IPS-NIHi11 (cell line): ENCODE results near the gene FFAR3.

Source experiments
- DNase-seq: peaks from one replicate; pipeline ENCODE4 v3.0.0; 2012; ENCODE audit warnings: mixed read lengths, low spot score

Gene FFAR3

GRCh38 chr19:35403116-35403760, 45.0 kb downstream of the FFAR3 start:
- no peak for DNase-seq

- no peak for DNase-seq
Measured at GRCh38 chr19:35404879-35405622, 46.8 kb downstream of the FFAR3 start.

- DNase-seq, result no peak
Measured at GRCh38 chr19:35407619-35408018, 49.4 kb downstream of the FFAR3 start.

- DNase-seq, result no peak
Measured at GRCh38 chr19:35408284-35409171, 50.3 kb downstream of the FFAR3 start.

- no peak for DNase-seq
Measured at GRCh38 chr19:35409191-35409590, 50.9 kb downstream of the FFAR3 start.
